ENCODE measurements around the gene ADAM23. TPM values are rescaled to one million over a fixed set of nuclear protein-coding genes. Genes with fewer than 3 reads are reported as not detected.

Gene ADAM23
- polyA plus RNA-seq, 2 of the 4 experiments (the other 2 are of a cell fraction) = 6.1 to 7.8 TPM

DNA sequence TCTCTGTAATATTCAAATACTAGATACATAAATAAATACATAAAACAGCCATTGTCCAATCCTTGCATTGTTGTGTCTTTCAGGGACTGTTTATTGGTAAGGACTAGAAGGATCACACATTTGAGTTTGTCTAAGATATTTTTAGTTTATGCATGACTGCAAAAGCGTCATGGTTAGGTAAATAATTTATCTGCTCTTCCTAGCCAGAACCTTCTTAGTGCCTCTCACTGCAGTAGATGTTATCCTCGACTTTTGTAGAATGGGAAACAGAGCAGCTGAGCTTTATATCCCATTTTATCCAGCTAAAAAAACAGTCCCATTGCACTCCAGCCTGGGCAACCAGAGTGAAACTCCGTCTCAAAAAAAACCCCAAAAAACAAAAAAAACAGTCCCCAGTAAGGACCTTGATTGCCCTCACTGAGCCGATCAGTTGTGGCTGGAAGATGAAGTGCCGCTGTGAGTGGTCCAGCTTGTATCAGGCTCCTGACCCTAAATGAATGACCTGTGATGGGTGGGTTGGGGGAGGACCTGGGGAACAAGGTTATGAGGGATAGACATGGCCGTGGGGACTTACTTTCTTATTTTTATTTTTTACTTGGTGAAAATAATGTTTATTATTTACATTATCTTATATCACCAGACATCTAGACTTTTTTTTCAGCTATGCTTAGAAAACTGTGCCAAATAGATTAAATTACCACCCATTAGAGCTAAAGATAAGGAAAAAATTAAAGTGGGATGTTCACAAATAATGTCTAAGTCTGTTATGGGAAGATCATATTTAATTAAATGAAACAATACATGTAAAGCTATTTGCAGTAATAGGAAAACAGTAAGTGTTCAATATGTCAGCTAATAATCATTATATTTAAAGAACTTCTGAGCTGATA is 10.9 kb upstream of the ADAM23 start:
- no peak overlapping the region for H3K27ac ChIP-seq
- H3K4me2 ChIP-seq = no peak overlapping the region
- WGBS (ENCODE audit: missing lambda C conversion rate) = 33% methylated on average over 6 of the region's 6 CpGs
- ChIA-PET CTCF (no interaction called here), POLR2A (no interaction called here)
- no peak for TF ChIP-seq HOXB13 (CRISPR knock-in tag; IDR thresholded peaks at IDR 0.05; ENCODE audit: low read depth)
- no peak for TF ChIP-seq FOXS1 (CRISPR knock-in tag; IDR thresholded peaks at IDR 0.05)
- no peak for TF ChIP-seq CBX2 (IDR thresholded peaks at IDR 0.05; ENCODE audit: borderline replicate concordance, low read depth)
- TF ChIP-seq ZFP36 (IDR thresholded peaks at IDR 0.05; ENCODE audit: borderline replicate concordance, partially characterized antibody) = no peak
- TF ChIP-seq GATA3 (IDR thresholded peaks at IDR 0.05; ENCODE audit: borderline replicate concordance) = no peak
- TF ChIP-seq HOXB5 (CRISPR knock-in tag; IDR thresholded peaks at IDR 0.05) = no peak
- TF ChIP-seq, protein P1, sequence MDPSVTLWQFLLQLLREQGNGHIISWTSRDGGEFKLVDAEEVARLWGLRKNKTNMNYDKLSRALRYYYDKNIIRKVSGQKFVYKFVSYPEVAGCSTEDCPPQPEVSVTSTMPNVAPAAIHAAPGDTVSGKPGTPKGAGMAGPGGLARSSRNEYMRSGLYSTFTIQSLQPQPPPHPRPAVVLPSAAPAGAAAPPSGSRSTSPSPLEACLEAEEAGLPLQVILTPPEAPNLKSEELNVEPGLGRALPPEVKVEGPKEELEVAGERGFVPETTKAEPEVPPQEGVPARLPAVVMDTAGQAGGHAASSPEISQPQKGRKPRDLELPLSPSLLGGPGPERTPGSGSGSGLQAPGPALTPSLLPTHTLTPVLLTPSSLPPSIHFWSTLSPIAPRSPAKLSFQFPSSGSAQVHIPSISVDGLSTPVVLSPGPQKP (IDR thresholded peaks at IDR 0.05; ENCODE audit: low read depth, low read length) = no peak
- TF ChIP-seq, protein P2, sequence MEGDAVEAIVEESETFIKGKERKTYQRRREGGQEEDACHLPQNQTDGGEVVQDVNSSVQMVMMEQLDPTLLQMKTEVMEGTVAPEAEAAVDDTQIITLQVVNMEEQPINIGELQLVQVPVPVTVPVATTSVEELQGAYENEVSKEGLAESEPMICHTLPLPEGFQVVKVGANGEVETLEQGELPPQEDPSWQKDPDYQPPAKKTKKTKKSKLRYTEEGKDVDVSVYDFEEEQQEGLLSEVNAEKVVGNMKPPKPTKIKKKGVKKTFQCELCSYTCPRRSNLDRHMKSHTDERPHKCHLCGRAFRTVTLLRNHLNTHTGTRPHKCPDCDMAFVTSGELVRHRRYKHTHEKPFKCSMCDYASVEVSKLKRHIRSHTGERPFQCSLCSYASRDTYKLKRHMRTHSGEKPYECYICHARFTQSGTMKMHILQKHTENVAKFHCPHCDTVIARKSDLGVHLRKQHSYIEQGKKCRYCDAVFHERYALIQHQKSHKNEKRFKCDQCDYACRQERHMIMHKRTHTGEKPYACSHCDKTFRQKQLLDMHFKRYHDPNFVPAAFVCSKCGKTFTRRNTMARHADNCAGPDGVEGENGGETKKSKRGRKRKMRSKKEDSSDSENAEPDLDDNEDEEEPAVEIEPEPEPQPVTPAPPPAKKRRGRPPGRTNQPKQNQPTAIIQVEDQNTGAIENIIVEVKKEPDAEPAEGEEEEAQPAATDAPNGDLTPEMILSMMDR (IDR thresholded peaks at IDR 0.05) = no peak
- no peak for TF ChIP-seq RNF2 (IDR thresholded peaks at IDR 0.05; ENCODE audit: borderline replicate concordance, low read depth)
- no peak for TF ChIP-seq HDAC2 (IDR thresholded peaks at IDR 0.05)
- TF ChIP-seq, protein P3, sequence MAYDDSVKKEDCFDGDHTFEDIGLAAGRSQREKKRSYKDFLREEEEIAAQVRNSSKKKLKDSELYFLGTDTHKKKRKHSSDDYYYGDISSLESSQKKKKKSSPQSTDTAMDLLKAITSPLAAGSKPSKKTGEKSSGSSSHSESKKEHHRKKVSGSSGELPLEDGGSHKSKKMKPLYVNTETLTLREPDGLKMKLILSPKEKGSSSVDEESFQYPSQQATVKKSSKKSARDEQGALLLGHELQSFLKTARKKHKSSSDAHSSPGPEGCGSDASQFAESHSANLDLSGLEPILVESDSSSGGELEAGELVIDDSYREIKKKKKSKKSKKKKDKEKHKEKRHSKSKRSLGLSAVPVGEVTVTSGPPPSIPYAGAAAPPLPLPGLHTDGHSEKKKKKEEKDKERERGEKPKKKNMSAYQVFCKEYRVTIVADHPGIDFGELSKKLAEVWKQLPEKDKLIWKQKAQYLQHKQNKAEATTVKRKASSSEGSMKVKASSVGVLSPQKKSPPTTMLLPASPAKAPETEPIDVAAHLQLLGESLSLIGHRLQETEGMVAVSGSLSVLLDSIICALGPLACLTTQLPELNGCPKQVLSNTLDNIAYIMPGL (CRISPR knock-in tag; IDR thresholded peaks at IDR 0.05; ENCODE audit: borderline replicate concordance) = no peak
- TF ChIP-seq, protein P4, sequence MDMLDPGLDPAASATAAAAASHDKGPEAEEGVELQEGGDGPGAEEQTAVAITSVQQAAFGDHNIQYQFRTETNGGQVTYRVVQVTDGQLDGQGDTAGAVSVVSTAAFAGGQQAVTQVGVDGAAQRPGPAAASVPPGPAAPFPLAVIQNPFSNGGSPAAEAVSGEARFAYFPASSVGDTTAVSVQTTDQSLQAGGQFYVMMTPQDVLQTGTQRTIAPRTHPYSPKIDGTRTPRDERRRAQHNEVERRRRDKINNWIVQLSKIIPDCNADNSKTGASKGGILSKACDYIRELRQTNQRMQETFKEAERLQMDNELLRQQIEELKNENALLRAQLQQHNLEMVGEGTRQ (IDR thresholded peaks at IDR 0.05) = no peak
- no peak for TF ChIP-seq JUNB (IDR thresholded peaks at IDR 0.05)
- H3K4me3 ChIP-seq = no peak overlapping the region
- no peaks in the 10 kb centered on the region for H3K9me3 ChIP-seq
- no peak for FAIRE-seq
- H3K4me1 ChIP-seq = no peaks in the 10 kb centered on the region
- no peak for DNase-seq (ENCODE audit: low read depth in 1 of 2, low spot score in 1 of 2)
- ATAC-seq = no peak

DNA sequence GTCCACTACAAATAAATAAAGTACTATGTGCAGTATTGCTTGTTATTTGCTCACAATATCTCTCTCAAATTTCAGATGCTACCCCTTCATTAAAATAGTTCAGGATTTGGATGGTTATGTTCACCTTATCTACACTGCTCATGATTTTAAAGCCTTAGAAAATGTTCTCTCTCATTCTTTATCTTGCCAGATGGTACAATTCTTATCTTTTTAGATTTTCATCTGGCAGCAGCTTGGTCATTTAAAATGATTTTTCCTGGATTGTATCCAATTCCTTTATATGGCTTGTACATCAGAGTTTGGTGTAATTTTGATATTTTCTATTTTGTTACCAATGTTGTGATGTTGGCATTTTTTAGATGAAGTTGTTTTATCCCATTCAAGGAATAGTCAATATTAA is 10.1 kb upstream of the ADAM23 start:
- no peak overlapping the region for H3K4me2 ChIP-seq
- FAIRE-seq = no peak
- no peak overlapping the region for H3K4me3 ChIP-seq
- H3K27ac ChIP-seq = no peak overlapping the region
- ATAC-seq = no peak
- H3K4me1 ChIP-seq = no peaks in the 10 kb centered on the region
- DNase-seq (ENCODE audit: low read depth in 1 of 2, low spot score in 1 of 2) = no peak
- POLR2A ChIA-PET = no interaction called here
- no peak for TF ChIP-seq MAZ (IDR thresholded peaks at IDR 0.05; ENCODE audit: borderline replicate concordance, low read depth, low read length)
- TF ChIP-seq, protein P4 (IDR thresholded peaks at IDR 0.05) = no peak
- TF ChIP-seq, protein P1 (IDR thresholded peaks at IDR 0.05; ENCODE audit: low read depth, low read length) = no peak
- TF ChIP-seq CBX8 (IDR thresholded peaks at IDR 0.05) = no peak
- TF ChIP-seq, protein P5, sequence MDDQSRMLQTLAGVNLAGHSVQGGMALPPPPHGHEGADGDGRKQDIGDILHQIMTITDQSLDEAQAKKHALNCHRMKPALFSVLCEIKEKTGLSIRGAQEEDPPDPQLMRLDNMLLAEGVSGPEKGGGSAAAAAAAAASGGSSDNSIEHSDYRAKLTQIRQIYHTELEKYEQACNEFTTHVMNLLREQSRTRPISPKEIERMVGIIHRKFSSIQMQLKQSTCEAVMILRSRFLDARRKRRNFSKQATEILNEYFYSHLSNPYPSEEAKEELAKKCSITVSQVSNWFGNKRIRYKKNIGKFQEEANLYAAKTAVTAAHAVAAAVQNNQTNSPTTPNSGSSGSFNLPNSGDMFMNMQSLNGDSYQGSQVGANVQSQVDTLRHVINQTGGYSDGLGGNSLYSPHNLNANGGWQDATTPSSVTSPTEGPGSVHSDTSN (IDR thresholded peaks at IDR 0.05) = no peak
- no peak for TF ChIP-seq HOXB5 (CRISPR knock-in tag; IDR thresholded peaks at IDR 0.05)
- TF ChIP-seq RNF2 (IDR thresholded peaks at IDR 0.05; ENCODE audit: borderline replicate concordance, low read depth) = no peak
- no peak for TF ChIP-seq POLR2AphosphoS2 (conservative IDR thresholded peaks at IDR 0.05; ENCODE audit: low read length)
- TF ChIP-seq RFX5 (IDR thresholded peaks at IDR 0.05) = no peak
- TF ChIP-seq CHD2 (IDR thresholded peaks at IDR 0.05; ENCODE audit: low read length, partially characterized antibody) = no peak
- no peak for TF ChIP-seq HEYL (CRISPR knock-in tag; IDR thresholded peaks at IDR 0.05)
- TF ChIP-seq, protein P6, sequence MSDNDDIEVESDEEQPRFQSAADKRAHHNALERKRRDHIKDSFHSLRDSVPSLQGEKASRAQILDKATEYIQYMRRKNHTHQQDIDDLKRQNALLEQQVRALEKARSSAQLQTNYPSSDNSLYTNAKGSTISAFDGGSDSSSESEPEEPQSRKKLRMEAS (IDR thresholded peaks at IDR 0.05) = no peak
- no peak for TF ChIP-seq NPAS2 (CRISPR knock-in tag; IDR thresholded peaks at IDR 0.05; ENCODE audit: borderline replicate concordance)
- TF ChIP-seq ZFP36 (IDR thresholded peaks at IDR 0.05; ENCODE audit: borderline replicate concordance, partially characterized antibody) = no peak
- TF ChIP-seq RCOR1 (IDR thresholded peaks at IDR 0.05; ENCODE audit: low read depth, low read length) = no peak
- H3K9me3 ChIP-seq = no peaks in the 10 kb centered on the region
- CTCF ChIA-PET = no interaction called here

Measured in A549 (cell line).